Sigmoid colon (tissue), 7 donors: ENCODE data around the gene SLC36A2. TPM values are rescaled to one million over a fixed set of nuclear protein-coding genes. Genes with fewer than 3 reads are reported as not detected.

ENCODE experiments used
- DNase-seq: peaks from one replicate; pipeline ENCODE4 v3.0.0-alpha.2; 2019
- H3K27ac ChIP-seq, 4 donors: fragments of 200-600 bp; sonication (generic); one replicate each; pipeline ENCODE4 v1.5.1; 2016 to 2019; ENCODE audit warnings: mild to moderate bottlenecking in 1 of 4
- H3K27me3 ChIP-seq, 3 donors: fragments of 200-600 bp; sonication (generic); one replicate each; pipeline ENCODE4 v1.5.1; 2019; ENCODE audit warnings: mild to moderate bottlenecking in 1 of 3
- H3K36me3 ChIP-seq, 4 donors: fragments of 200-600 bp; sonication (generic); one replicate each; pipeline ENCODE4 v1.5.1; 2016 to 2019
- H3K4me1 ChIP-seq, 4 donors: fragments of 200-600 bp; sonication (generic); one replicate each; pipeline ENCODE4 v1.5.1; 2017 to 2019
- H3K4me3 ChIP-seq, 4 donors: fragments of 200-600 bp; sonication (generic); one replicate each; pipeline ENCODE4 v1.5.1; 2017 to 2019; ENCODE audit warnings: mild to moderate bottlenecking in 2 of 4, moderate library complexity in 1 of 4
- H3K9me3 ChIP-seq, 4 donors: fragments of 200-600 bp in 3 of 4; sonication (generic) in 3 of 4; one replicate each; pipeline versions ENCODE4 v1.5.1 to v1.6.1; 2013 to 2019
- EP300 ChIP-seq, 4 donors: sonication (generic); formaldehyde crosslinking; IDR thresholded peaks; one replicate each; pipeline ENCODE4 v1.6.1; 2017; ENCODE audit warnings: antibody characterized with exemption in 4 of 4
- POLR2A ChIP-seq, 2 donors: fragments of 450-650 bp; IDR thresholded peaks; one replicate each; pipeline ENCODE4 v1.6.1; 2016; ENCODE audit warnings: antibody characterized with exemption in 2 of 2, mild to moderate bottlenecking in 2 of 2, moderate library complexity in 2 of 2
- POLR2AphosphoS5 ChIP-seq, 4 donors: sonication (generic); formaldehyde crosslinking; IDR thresholded peaks; one replicate each; pipeline ENCODE4 v1.6.1; 2017; ENCODE audit warnings: antibody characterized with exemption in 4 of 4
- WGBS, 2 donors: extraction: QIAGEN DNeasy Blood & Tissue Kit; methylation state at CpG; one replicate each; pipeline ENCODE4 v1.1.7; 2013; 5-methylcytosine and 5-hydroxymethylcytosine counted together
- intact Hi-C: fragments of 100-400 bp; cut with DNase I; formaldehyde crosslinking; loops from one replicate; pipeline ENCODE4 v1.15.1; 2023
- polyA plus RNA-seq, 3 donors: library from polyadenylated mRNA; stranded (reverse); fragments of 200-250 nt; gene quantifications; one replicate each; pipeline ENCODE4 v1.2.3, GENCODE V29; 2013
- total RNA-seq, 4 donors: library from RNA; depleted of rRNA; stranded (reverse); fragments of >200 nt; gene quantifications; one replicate each; pipeline ENCODE4 v1.1.0, GENCODE V29; 2016
- TF ChIP-seq, protein P1 (sequence below), 4 experiments: fragments of 450-650 bp in 3 of 4; fragments of 200-600 bp in 1 of 4; IDR thresholded peaks; one replicate each; pipeline ENCODE4 v1.5.1; 2016 to 2019; ENCODE audit warnings: antibody characterized with exemption in 4 of 4, mild to moderate bottlenecking in 3 of 4, moderate library complexity in 2 of 4
- donor health status: healthy with polysubstance abuse.
- donor health status: Bipolar disorder and iron deficiency.
- donor health status: healthy.

The SLC36A2 gene
- total RNA-seq (not detected), polyA plus RNA-seq (not detected)

DNA sequence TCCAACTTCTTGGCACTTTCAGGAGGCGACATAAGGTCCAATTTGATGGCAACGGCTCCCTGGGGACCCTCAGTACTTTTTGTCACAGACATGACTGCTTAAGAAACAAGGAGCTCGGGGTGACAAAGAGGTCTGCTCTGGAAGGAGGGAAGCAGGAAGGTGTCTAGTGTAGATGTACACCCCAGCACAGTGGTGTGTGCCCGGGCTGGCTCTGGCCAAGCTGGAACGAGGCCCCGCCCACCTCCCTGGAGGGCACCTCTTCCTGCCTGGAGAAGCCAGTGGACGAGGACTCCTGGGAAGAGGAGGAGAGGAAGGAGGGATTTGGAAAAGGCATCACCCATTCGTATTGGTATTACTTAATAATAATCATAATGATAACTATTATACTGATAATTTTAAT, at the start of gene SLC36A2:
TSS of gene SLC36A2 (minus strand) at position 191 of the 400 bp plus-strand sequence. CDS start at position 92, 99 bp downstream.
- H3K36me3 ChIP-seq, result no peaks in the 10 kb centered on the region
- H3K4me3 ChIP-seq, result no peak within 1 kb of the TSS
- no peaks in the 10 kb centered on the region for H3K27me3 ChIP-seq
- H3K9me3 ChIP-seq, result no peaks in the 10 kb centered on the region
- intact Hi-C loops, result no loop called here
- H3K27ac ChIP-seq, result no peak within 1 kb of the TSS
- 63 to 70% methylated on average over 8 of the region's 8 CpGs for WGBS, 2 donors
- peaks cover 0 to 10% (median 5%) of the 10 kb centered on the region in 4 donors for H3K4me1 ChIP-seq
- no peak for DNase-seq
- TF ChIP-seq POLR2A (IDR thresholded peaks at IDR 0.05), result no peak

DNA sequence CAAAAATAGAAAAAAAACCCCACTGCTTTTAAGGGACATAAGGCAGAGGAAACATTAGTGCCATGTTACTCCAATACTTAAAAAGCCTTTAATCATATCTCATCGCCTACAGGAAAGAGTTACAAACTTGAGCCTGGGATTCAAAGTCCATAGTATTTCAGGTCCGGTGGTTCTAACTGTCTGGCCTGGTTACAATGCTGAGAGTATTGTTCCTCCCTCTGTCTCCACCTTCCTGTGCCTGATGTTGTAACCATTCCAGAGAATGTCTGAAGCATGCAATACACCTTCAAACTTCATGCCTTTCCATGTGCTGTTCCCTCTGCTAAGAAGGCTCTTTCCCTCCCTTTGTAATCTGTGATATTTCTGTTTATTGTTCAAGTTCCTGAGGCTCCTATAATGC, 41.6 kb upstream of the SLC36A2 start:
- TF ChIP-seq EP300 (IDR thresholded peaks at IDR 0.05) (no peak), POLR2AphosphoS5 (IDR thresholded peaks at IDR 0.05) (no peak), POLR2A (IDR thresholded peaks at IDR 0.05) (no peak)
- TF ChIP-seq, protein P1, sequence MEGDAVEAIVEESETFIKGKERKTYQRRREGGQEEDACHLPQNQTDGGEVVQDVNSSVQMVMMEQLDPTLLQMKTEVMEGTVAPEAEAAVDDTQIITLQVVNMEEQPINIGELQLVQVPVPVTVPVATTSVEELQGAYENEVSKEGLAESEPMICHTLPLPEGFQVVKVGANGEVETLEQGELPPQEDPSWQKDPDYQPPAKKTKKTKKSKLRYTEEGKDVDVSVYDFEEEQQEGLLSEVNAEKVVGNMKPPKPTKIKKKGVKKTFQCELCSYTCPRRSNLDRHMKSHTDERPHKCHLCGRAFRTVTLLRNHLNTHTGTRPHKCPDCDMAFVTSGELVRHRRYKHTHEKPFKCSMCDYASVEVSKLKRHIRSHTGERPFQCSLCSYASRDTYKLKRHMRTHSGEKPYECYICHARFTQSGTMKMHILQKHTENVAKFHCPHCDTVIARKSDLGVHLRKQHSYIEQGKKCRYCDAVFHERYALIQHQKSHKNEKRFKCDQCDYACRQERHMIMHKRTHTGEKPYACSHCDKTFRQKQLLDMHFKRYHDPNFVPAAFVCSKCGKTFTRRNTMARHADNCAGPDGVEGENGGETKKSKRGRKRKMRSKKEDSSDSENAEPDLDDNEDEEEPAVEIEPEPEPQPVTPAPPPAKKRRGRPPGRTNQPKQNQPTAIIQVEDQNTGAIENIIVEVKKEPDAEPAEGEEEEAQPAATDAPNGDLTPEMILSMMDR (IDR thresholded peaks at IDR 0.05), result no peak
- intact Hi-C loops, result no loop called here
- no peak for DNase-seq
- Histone ChIP-seq H3K4me1 (peaks cover 0 to 6% (median 3%) of the 10 kb centered on the region in 4 donors), H3K27me3 (no peaks in the 10 kb centered on the region), H3K9me3 (no peaks in the 10 kb centered on the region), H3K36me3 (no peaks in the 10 kb centered on the region), H3K27ac (no peak overlapping the region), H3K4me3 (no peak overlapping the region)
- 40 to 75% methylated on average over 2 of the region's 2 CpGs for WGBS, 2 donors

DNA sequence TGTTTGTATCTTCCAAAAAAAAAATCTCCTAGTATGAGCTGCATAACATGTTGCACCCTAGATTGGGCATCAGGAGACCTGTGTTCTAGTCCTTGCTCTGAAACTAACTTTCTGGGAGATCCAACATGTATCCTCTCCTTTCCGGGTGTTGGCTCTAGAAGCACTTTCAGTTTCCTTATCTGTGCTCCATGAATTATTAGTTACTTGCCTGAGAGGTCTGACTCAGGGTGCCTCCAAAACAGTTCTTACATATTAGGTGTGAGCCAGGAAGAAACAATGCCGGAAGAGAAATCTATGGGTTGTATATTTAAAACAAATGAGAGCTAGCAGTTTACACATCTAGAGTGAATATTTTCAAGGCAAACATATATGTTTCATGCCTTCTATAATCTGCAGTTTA, 36.7 kb upstream of the SLC36A2 start:
- H3K27me3 ChIP-seq, result no peaks in the 10 kb centered on the region
- peaks cover 0 to 8% (median 3%) of the 10 kb centered on the region in 4 donors for H3K4me1 ChIP-seq
- no peak overlapping the region for H3K27ac ChIP-seq
- intact Hi-C loops, result no loop called here
- DNase-seq, result no peak
- H3K36me3 ChIP-seq, result no peaks in the 10 kb centered on the region
- 42 to 71% methylated on average over 2 of the region's 2 CpGs for WGBS, 2 donors
- no peaks in the 10 kb centered on the region for H3K9me3 ChIP-seq
- TF ChIP-seq POLR2AphosphoS5 (IDR thresholded peaks at IDR 0.05) (no peak), EP300 (IDR thresholded peaks at IDR 0.05) (no peak), POLR2A (IDR thresholded peaks at IDR 0.05) (no peak)
- TF ChIP-seq, protein P1 (IDR thresholded peaks at IDR 0.05), result no peak
- no peak overlapping the region for H3K4me3 ChIP-seq

DNA sequence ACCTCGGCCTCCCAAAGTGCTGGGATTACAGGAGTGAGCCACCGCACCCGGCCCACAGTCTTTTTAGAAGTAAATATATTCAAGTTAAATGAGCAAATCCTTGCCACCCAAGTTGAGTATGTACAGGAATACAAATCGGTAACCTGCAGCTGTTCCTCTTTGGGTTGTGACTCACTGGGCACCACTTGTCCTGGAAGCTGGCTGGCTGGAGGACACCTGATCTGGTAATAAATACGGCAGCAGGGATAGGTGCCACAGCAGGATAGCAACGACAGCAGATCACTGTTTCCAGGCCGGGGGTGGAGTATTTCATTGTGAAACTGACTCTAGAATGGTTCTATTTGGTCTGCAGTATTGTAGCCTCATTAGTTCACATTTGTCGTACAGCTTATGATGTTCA, 35.7 kb upstream of the SLC36A2 start:
- Histone ChIP-seq H3K27me3 (no peaks in the 10 kb centered on the region), H3K27ac (no peak overlapping the region), H3K4me3 (no peak overlapping the region), H3K36me3 (no peaks in the 10 kb centered on the region), H3K9me3 (no peaks in the 10 kb centered on the region), H3K4me1 (peaks cover 0 to 8% (median 3%) of the 10 kb centered on the region in 4 donors)
- TF ChIP-seq POLR2A (IDR thresholded peaks at IDR 0.05), result no peak
- TF ChIP-seq, protein P1 (IDR thresholded peaks at IDR 0.05), result no peak
- no peak for TF ChIP-seq EP300 (IDR thresholded peaks at IDR 0.05)
- no peak for TF ChIP-seq POLR2AphosphoS5 (IDR thresholded peaks at IDR 0.05)
- no peak for DNase-seq
- intact Hi-C loops, result no loop called here
- WGBS, 2 donors, result 79 to 80% methylated on average over 8 of the region's 8 CpGs

DNA sequence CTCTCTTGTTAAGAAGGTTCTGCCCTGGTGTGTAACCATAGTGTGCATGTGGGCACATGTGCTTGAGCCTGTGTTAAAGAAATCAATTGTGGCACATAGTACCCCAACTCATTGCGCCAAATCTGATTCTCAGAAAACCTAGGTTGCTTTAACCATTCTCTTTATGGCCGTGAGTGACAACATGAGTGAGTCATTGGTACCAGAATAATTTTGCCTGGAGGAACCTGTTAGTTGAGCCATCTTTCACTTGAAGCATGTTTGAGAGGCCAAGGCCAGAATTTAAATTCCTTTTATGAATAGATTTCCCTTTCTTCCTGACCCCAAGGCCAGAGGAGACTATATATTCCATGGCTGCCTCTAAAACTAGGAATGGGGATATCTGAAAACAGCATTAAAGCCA, 35.2 kb upstream of the SLC36A2 start:
- Histone ChIP-seq H3K36me3 (no peaks in the 10 kb centered on the region), H3K9me3 (no peaks in the 10 kb centered on the region), H3K4me1 (peaks cover 0 to 8% (median 3%) of the 10 kb centered on the region in 4 donors), H3K27ac (no peak overlapping the region), H3K4me3 (no peak overlapping the region), H3K27me3 (no peaks in the 10 kb centered on the region)
- no peak for DNase-seq
- TF ChIP-seq EP300 (IDR thresholded peaks at IDR 0.05) (no peak), POLR2AphosphoS5 (IDR thresholded peaks at IDR 0.05) (no peak), POLR2A (IDR thresholded peaks at IDR 0.05) (no peak)
- TF ChIP-seq, protein P1 (IDR thresholded peaks at IDR 0.05), result no peak
- intact Hi-C loops, result no loop called here
- WGBS, 2 donors, result 89 to 93% methylated on average over 2 of the region's 2 CpGs
